ENCODE results near the gene TTC31. TPM values are rescaled to one million over a fixed set of nuclear protein-coding genes. Genes with fewer than 3 reads are reported as not detected.
"Not testable (repeated sequence)": the region's sequence is repeated elsewhere in the genome, so short reads cannot be mapped to it uniquely, and the experiment has no call there.

TTC31 gene
- total RNA-seq, 1 donor from 2014 or later, result 11.8 TPM

DNA sequence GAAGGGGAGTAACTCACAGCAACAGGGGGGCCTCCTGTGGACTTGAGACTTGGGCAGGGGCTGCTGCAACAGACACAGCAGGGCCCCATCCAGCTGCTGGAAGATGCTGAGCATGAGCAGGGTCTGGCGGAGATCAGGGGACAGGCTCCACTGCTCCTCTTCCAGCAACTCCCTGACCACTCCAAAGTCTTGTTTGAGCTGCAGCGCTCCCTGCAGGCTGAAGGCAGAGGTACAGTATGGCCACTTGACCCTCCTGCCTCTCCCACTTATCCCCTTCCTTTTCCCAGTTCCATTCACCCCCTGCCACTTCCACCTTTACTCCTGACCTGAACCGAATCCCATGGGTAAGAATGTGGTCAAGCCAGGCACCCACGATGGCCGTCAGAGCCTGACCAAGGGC is 8.0 kb upstream of the TTC31 start:
- peaks cover 23% of the 10 kb centered on the region for H3K4me1 ChIP-seq
- no peaks in the 10 kb centered on the region for H3K27me3 ChIP-seq
- peaks cover 0 to 20% of the 10 kb centered on the region in 2 donors for H3K36me3 ChIP-seq
- H3K9me3 ChIP-seq, result no peaks in the 10 kb centered on the region
- TF ChIP-seq, protein P1, sequence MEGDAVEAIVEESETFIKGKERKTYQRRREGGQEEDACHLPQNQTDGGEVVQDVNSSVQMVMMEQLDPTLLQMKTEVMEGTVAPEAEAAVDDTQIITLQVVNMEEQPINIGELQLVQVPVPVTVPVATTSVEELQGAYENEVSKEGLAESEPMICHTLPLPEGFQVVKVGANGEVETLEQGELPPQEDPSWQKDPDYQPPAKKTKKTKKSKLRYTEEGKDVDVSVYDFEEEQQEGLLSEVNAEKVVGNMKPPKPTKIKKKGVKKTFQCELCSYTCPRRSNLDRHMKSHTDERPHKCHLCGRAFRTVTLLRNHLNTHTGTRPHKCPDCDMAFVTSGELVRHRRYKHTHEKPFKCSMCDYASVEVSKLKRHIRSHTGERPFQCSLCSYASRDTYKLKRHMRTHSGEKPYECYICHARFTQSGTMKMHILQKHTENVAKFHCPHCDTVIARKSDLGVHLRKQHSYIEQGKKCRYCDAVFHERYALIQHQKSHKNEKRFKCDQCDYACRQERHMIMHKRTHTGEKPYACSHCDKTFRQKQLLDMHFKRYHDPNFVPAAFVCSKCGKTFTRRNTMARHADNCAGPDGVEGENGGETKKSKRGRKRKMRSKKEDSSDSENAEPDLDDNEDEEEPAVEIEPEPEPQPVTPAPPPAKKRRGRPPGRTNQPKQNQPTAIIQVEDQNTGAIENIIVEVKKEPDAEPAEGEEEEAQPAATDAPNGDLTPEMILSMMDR (IDR thresholded peaks at IDR 0.05), result no peak
- TF ChIP-seq POLR2AphosphoS5 (IDR thresholded peaks at IDR 0.05; ENCODE audit: insufficient read depth in 1 of 2, low read depth in 1 of 2), result no peak
- TF ChIP-seq POLR2A (IDR thresholded peaks at IDR 0.05), result no peak
- no peak overlapping the region for H3K27ac ChIP-seq
- intact Hi-C loops (cut with DNase I), result no loop called here
- H3K4me3 ChIP-seq, result no peak overlapping the region
- DNase-seq (ENCODE audit: extremely low spot score in 2 of 2), result no peak

DNA sequence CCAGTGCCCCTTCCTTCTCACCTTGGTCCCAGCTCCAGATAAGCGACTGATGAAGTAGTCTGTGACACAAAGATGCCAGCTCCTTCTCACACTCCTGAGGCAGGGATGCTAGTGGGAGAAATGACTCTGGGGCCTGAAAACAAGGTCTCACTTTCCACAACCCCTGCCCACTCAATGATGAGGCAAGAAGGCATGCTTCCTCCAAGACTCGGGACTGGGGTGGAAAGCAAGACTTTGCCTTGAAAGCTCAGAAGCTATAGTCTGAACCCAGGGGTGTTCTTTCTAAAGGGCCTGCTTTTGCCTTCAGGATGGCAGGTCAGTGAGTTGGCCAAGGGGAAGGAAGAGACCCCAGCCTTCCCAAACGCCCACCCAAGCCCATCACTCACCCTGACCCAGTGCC is 1.4 kb upstream of the TTC31 start:
- no peak overlapping the region for H3K27ac ChIP-seq
- peak overlapping the region; percentile 75 to 79 for H3K4me3 ChIP-seq
- peaks cover 35% of the 10 kb centered on the region for H3K4me1 ChIP-seq
- H3K36me3 ChIP-seq, result peaks cover 0 to 5% of the 10 kb centered on the region in 2 donors
- DNase-seq (ENCODE audit: extremely low spot score in 2 of 2), result no peak
- H3K27me3 ChIP-seq, result no peaks in the 10 kb centered on the region
- intact Hi-C loops (cut with DNase I), result loop anchor here (10.0 kb wide), 1 partner anchor 747 kb away; the partner anchor contains the start of gene TPRKB
- no peaks in the 10 kb centered on the region for H3K9me3 ChIP-seq
- no peak for TF ChIP-seq POLR2AphosphoS5 (IDR thresholded peaks at IDR 0.05; ENCODE audit: insufficient read depth in 1 of 2, low read depth in 1 of 2)
- TF ChIP-seq POLR2A (IDR thresholded peaks at IDR 0.05), result no peak
- TF ChIP-seq, protein P1 (IDR thresholded peaks at IDR 0.05), result no peak

DNA sequence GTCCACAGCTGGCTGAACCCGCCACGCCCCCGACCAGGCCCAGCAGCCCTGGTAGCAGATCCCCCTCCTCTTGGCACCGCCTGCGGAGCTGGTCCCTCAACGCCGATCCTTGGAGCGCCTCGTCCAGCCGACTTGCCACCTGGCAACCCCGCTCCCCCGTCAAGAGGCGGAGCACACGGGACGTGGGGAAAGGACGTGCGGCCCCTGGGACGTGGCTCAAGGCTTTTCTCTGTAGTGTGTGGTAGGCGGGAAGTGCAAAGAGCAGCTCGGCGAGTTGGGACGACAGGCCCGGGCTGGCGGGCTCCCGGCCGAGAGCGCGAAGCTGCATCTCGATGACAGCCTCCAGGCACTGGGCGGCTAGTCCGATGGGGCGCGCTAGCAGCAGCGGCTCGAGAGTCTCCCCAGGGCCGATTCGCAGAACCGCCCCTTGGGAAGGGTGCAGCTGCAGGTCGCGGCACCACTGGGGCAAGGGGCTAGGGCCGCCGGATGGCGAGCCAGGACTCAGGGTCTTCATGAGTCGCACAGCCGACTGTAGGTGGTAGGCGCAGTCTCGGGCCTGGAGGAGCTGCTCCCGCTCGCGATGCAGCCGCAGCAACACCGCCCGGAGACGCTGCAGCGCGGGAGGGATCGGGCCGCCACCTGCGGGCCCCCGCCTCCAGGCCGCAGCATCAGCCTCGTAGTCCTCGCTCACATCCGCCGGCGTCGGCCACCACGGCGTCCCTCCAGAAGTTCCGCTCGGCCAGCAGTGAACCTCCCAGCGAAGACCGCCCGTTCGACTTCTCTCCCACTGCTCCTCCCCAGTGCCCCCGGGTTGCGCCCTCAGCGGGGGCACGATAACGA is 700 bp upstream of the TTC31 start:
- TF ChIP-seq POLR2AphosphoS5 (IDR thresholded peaks at IDR 0.05; ENCODE audit: insufficient read depth in 1 of 2, low read depth in 1 of 2) (no peak), POLR2A (IDR thresholded peaks at IDR 0.05) (no peak)
- TF ChIP-seq, protein P1 (IDR thresholded peaks at IDR 0.05), result no peak
- Histone ChIP-seq H3K4me1 (peaks cover 35% of the 10 kb centered on the region), H3K27me3 (no peaks in the 10 kb centered on the region), H3K36me3 (peaks cover 0 to 5% of the 10 kb centered on the region in 2 donors), H3K9me3 (no peaks in the 10 kb centered on the region), H3K27ac (peak overlapping the region; percentile 87), H3K4me3 (peak overlapping the region; percentile 75 to 79)
- intact Hi-C loops (cut with DNase I), result loop anchor here (2.0 to 10.0 kb wide), 2 partner anchors 105 to 747 kb away; partner anchors contain the start of gene TPRKB
- DNase-seq (ENCODE audit: extremely low spot score in 2 of 2), result no peak

DNA sequence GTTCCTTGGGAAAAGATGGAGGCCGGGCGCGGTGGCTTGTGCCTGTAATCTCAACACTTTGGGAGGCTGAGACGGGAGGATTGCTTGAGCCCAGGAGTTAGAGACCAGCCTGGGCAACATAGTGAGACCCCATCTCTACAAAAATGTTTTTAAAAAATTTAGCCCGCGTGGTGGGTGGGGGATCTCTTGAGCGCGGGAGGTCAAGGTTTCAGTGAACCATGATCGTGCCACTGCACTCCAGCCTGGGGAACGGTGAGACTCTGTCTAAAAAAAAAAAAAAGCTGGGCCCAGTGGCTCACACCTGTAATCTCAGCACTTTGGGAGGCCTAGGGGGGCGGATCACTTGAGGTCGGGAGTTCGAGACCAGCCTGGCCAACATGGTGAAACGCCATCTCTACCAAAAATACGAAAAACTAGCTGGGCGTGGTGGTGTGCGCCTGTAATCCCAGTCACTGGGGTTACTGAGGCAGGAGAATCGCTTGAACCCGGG is 839 bp downstream of the TTC31 start:
- intact Hi-C loops (cut with DNase I), result loop anchor here (2.0 to 10.0 kb wide), 2 partner anchors 103 to 749 kb away; partner anchors contain the start of gene TPRKB
- not testable (repeated sequence) for H3K27me3 ChIP-seq; DNase-seq (ENCODE audit: extremely low spot score in 2 of 2); H3K9me3 ChIP-seq; H3K36me3 ChIP-seq
- Histone ChIP-seq H3K27ac (peak overlapping the region; percentile 87), H3K4me1 (peaks cover 35% of the 10 kb centered on the region), H3K4me3 (peak overlapping the region; percentile 75 to 79)

DNA sequence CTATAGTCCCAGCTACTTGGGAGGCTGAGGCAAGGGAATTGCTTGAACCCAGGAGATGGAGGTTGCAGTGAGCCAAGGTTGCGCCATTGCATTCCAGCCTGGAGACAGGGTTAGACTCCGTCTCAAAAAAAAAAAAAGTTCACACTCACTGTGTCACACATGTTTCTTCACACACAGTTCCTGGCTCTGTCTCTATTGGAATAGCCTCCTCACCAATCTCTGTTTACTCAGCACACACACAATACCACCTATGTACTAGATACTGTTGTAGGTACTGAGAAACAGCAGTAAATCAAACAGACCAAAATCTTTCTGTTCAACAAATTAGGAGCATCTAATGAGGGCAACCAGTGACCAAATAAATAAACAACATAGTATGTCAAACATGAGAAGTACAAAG is 3.3 kb downstream of the TTC31 start:
- intact Hi-C loops (cut with DNase I), result loop anchor here (10.0 kb wide), 1 partner anchor 751 kb away; the partner anchor contains the start of gene TPRKB
- Histone ChIP-seq H3K27ac (no peak overlapping the region), H3K27me3 (no peaks in the 10 kb centered on the region), H3K36me3 (peaks cover 0 to 13% of the 10 kb centered on the region in 2 donors), H3K9me3 (no peaks in the 10 kb centered on the region), H3K4me1 (peaks cover 22% of the 10 kb centered on the region), H3K4me3 (no peak overlapping the region)
- TF ChIP-seq POLR2A (IDR thresholded peaks at IDR 0.05), result no peak
- TF ChIP-seq, protein P1 (IDR thresholded peaks at IDR 0.05), result no peak
- TF ChIP-seq POLR2AphosphoS5 (IDR thresholded peaks at IDR 0.05; ENCODE audit: insufficient read depth in 1 of 2, low read depth in 1 of 2), result no peak
- no peak for DNase-seq (ENCODE audit: extremely low spot score in 2 of 2)

Data from vagina (tissue), 2 donors.